ENCODE results near the gene LRRC8E.

LRRC8E gene

DNA sequence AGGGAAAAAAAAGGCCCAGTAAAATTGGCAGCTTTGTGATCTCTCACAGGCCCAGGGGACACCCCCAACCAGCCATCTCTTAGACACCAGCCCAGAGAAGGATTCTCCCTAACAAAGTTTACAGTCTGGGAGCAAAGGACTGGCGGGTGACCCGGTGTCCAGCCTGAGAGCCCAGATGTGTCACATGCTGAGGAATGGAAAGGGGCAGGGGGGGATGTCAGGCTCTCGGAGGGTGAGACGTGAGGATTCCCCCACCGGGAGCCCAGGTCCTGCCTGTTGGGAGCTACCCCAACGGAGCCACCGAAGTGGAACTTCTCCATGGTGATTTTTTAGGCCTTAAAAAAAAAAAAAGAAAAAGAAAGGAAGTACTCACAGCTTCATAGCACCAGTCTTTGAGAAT, 42.5 kb downstream of the LRRC8E start:
- TF ChIP-seq, protein P1, sequence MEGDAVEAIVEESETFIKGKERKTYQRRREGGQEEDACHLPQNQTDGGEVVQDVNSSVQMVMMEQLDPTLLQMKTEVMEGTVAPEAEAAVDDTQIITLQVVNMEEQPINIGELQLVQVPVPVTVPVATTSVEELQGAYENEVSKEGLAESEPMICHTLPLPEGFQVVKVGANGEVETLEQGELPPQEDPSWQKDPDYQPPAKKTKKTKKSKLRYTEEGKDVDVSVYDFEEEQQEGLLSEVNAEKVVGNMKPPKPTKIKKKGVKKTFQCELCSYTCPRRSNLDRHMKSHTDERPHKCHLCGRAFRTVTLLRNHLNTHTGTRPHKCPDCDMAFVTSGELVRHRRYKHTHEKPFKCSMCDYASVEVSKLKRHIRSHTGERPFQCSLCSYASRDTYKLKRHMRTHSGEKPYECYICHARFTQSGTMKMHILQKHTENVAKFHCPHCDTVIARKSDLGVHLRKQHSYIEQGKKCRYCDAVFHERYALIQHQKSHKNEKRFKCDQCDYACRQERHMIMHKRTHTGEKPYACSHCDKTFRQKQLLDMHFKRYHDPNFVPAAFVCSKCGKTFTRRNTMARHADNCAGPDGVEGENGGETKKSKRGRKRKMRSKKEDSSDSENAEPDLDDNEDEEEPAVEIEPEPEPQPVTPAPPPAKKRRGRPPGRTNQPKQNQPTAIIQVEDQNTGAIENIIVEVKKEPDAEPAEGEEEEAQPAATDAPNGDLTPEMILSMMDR (IDR thresholded peaks at IDR 0.05; ENCODE audit: low read depth, low read length) = no peak
- no peak for DNase-seq (ENCODE audit: extremely low read depth, low read depth)

DNA sequence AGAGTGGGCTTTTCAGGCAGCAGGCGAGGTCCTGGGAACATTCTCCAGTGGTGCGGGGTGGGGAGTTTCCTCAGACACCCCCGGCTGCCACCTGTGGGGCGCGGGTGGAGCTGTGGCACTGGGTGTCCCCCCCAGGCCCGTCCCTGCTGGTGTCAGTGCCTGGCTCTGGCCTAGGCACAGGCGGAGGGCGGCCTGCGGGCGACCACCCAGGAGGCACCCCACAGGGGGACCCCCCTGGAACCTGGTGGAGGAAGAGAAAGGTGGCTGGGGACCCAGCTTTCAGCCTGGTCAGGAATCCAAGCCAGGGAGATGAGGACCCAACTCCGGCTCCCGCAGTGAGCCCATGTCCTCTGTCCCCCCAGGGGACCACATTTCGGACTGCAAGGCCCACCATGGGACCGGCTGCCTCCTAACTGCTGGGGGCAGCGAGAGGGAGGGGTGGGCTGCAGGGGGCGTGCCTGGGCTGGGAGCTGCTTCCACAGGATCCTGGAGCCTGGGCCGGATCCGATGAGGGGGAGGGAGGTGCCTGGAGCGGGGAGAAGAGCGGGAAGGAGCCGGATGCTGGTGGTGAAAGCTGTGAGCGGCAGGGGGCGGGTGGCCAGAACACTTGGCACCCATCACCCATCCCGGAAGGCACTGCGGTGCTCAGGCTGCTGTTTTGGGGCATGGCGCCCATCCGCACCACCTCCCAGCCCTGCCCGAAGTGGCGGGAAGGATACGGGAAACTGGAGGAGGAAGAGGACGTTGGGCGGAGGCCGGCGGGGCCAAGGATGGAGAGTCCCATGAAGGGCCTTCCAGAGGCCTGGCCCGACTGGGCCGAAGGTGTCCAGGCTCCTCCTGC, 43.1 kb downstream of the LRRC8E start:
- TF ChIP-seq, protein P1 (IDR thresholded peaks at IDR 0.05; ENCODE audit: low read depth, low read length) = no peak
- no peak for DNase-seq (ENCODE audit: extremely low read depth, low read depth)

DNA sequence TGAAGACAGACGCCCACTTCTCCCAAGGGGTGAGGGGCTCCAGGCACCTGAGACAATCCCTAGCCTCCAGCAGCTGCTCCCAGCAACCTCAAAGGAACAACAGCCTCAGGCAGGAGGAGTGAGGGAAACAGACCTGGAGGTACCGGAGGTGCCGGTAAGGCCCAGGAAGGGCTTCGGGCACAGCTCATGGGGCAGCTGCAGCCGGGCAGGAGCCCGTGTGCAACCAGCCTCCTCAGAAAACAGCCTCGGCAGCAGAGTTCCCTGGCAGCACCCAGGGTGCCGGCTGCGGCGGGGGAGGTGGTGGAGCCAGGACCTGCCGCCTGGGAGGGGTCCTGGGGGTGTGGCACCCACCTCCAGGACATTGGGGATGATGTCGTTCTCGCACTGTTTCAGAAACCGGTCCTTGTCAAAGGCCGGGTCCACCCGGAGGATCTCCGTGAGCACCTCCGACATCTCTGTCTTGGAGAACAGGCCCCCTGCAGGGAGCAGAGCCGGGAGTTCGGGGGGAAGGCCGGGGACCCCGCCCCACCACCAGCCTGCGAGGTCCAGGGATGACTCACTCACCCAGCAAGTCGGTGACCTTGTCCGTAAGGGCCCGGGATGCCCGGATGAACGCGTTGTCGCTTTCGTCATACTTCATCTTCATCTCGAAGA, 44.1 kb downstream of the LRRC8E start:
- TF ChIP-seq, protein P1 (IDR thresholded peaks at IDR 0.05; ENCODE audit: low read depth, low read length) = no peak
- no peak for DNase-seq (ENCODE audit: extremely low read depth, low read depth)

DNA sequence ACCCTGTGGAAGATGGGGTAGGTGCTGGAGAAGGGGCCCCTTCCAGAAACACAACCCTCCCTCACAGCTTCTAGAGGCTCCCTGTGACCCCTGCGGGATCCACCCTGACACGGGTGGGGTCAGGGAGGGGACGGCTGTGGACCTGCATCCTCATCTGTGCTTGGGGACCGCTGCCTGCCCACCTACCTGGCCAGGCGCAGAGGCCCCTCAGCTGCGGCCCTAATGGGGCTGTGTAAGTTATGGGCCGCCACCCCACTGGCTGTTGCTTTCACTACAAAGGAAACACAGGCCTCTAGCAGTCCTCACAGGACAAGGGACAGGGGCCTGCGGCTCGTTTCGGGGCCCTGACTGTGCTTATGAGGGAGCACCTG, 44.6 kb downstream of the LRRC8E start:
- TF ChIP-seq, protein P1 (IDR thresholded peaks at IDR 0.05; ENCODE audit: low read depth, low read length) = no peak

DNA sequence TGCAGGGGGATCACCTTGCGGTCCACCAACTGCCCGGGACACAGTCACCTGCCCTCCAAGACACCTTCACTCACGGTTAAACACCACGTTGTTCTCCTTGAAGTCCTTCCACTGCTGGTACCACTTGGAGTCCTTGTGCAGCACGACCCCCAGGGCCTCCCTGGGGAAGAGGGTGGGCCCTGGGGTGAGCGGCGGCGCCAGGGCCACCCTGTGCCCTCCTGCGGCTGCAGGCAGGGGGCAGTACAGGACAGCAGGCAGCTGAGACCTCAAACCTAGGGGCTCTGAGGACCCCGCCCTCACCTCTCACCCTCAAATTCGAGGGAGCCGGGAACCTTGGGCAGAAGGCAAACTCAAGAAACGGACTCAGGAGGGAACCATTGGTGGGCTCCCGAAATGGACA, 45.1 kb downstream of the LRRC8E start:
- TF ChIP-seq, protein P1 (IDR thresholded peaks at IDR 0.05; ENCODE audit: low read depth, low read length) = peak; percentile 7; the same call in 1 of the 2 replicates
- no peak for DNase-seq (ENCODE audit: extremely low read depth, low read depth)

More for the DNA sequence above, 44.6 kb downstream of the LRRC8E start:
- DNase-seq (ENCODE audit: extremely low read depth, low read depth) = no peak

DNA sequence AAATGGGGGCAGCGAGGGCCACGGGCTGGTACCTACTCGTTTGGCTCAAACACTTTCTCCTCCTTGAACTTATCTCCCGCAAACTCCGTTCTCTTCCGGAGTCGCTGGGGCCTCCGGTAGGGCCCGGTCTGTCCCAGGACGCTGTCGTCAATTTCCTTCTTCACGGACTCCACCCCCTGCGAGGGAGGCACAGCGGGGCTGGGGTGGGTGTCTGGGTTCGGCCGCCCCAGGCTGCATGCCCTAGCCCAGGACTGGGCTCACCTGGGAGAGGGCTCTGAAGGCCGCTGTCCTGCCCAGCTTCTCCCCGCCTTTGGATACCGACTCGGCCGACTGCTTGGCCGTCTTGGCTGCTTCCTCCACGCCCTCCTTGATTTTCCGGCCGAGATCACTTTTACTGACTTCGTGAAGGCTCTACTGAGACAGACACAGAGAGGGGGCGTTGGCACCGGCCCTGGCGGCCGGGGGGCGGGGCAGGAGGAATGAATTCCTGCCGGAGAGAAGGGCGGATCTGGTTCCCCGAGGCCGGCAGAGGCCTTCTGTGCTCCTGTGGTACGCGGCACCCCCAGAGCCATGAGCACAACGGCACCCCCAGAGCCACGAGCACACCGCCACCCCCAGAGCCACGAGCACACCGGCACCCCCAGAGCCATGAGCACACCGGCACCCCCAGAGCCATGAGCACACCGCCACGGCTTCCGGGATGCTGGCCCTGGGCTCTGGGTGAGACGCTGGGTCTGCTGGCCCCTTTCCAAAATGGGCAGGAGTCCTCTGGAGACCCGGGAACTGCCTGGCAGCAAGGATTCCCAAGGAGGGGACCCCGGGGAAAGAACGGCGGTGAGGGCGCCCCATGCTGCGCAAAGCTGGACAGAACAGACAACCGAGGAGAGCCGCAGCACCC, 45.8 kb downstream of the LRRC8E start:
- TF ChIP-seq, protein P1 (IDR thresholded peaks at IDR 0.05; ENCODE audit: low read depth, low read length) = no peak
- DNase-seq (ENCODE audit: extremely low read depth, low read depth) = no peak

Measured in AG09319 (cell line).